HUES64 (cell line): Measurements from ENCODE around the gene CEMIP.

Experiments
- H3K27ac ChIP-seq: 2 replicates; pipeline ENCODE4 v1.7.0; 2013; ENCODE audit warnings: low read depth, low read length, inconsistent platforms
- H3K27me3 ChIP-seq: 2 replicates; pipeline ENCODE4 v1.6.1; 2013; ENCODE audit warnings: mild to moderate bottlenecking, low read length; ENCODE audit not compliant: insufficient read depth
- H3K36me3 ChIP-seq: 2 replicates; pipeline ENCODE4 v1.6.1; 2013; ENCODE audit warnings: mild to moderate bottlenecking, low read length; ENCODE audit not compliant: insufficient read depth
- H3K4me1 ChIP-seq: 2 replicates; pipeline ENCODE4 v1.6.1; 2013; ENCODE audit warnings: mild to moderate bottlenecking, low read length, moderate library complexity; ENCODE audit not compliant: insufficient read depth
- H3K4me3 ChIP-seq: 2 replicates; pipeline ENCODE4 v1.5.1; 2013; ENCODE audit warnings: mild to moderate bottlenecking, low read length, moderate library complexity
- H3K9ac ChIP-seq: 2 replicates; pipeline ENCODE4 v1.6.1; 2013; ENCODE audit warnings: mild to moderate bottlenecking, low read depth, low read length
- H3K9me3 ChIP-seq: 2 replicates; pipeline ENCODE4 v1.6.1; 2013; ENCODE audit warnings: low read depth, low read length; ENCODE audit not compliant: insufficient read depth
- WGBS: fragments of 150-250, 120-280 bp; methylation state at CpG from one replicate; pipeline ENCODE4 v1.1.7; 2013; ENCODE audit warnings: missing lambda C conversion rate; 5-methylcytosine and 5-hydroxymethylcytosine counted together

CEMIP gene

DNA sequence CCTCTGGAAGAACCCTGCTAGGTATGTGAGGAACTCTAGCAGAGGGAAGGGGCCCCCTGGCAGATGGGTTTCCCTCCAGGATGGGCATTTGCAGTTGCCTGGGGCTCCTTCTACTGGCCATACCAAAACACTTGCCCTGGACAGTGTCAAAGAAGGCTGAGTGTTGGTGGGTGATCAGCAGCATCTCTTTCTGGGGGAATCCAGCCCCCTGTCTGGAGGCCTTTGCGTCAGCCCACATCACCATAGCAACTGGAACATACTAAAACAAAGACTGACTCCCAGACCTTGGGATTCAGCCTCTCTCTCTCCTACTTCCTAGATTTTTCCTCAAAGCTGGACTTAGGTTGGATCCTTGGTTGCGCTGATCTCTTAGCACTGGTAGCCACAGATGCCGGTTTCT, 8.1 kb downstream of the CEMIP start:
- H3K27me3 ChIP-seq, result peaks cover 10% of the 10 kb centered on the region; the same call in 1 of the 2 replicates
- H3K4me1 ChIP-seq, result no peaks in the 10 kb centered on the region; the same call in 1 of the 2 replicates
- H3K4me3 ChIP-seq, result no peak overlapping the region
- no peak overlapping the region for H3K9ac ChIP-seq
- WGBS, result 95% methylated on average over 3 of the region's 3 CpGs
- H3K36me3 ChIP-seq, result no peaks in the 10 kb centered on the region
- no peak overlapping the region for H3K27ac ChIP-seq
- H3K9me3 ChIP-seq, result no peaks in the 10 kb centered on the region

DNA sequence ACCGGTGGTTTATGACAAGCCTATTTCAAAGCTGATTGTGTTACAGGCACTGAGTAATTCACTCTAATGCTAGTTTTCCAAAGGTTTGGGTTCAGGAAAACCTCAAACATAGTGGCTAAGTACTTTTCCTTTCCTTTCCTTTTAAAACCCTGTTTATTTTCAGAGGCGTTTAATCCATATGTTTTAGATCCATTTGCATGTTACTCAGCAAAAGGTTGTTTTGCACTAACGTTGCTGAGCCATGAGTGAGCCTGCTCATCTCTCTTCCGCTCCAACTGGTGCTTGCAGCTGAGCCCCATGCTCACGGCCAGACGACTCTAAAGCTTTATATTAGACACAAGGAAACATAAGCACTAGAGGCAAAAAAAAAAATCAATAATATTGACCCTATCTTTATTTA, 9.4 kb downstream of the CEMIP start:
- H3K9ac ChIP-seq, result no peak overlapping the region
- no peaks in the 10 kb centered on the region for H3K36me3 ChIP-seq
- no peak overlapping the region for H3K27ac ChIP-seq
- H3K4me3 ChIP-seq, result no peak overlapping the region
- H3K27me3 ChIP-seq, result no peaks in the 10 kb centered on the region
- H3K9me3 ChIP-seq, result no peaks in the 10 kb centered on the region
- 90% methylated on average over 6 of the region's 6 CpGs for WGBS
- H3K4me1 ChIP-seq, result no peaks in the 10 kb centered on the region; the same call in 1 of the 2 replicates

GRCh38 chr15:80789296-80789695, 10.1 kb downstream of the CEMIP start:
- Histone ChIP-seq H3K9ac (no peak overlapping the region), H3K27ac (no peak overlapping the region), H3K9me3 (no peaks in the 10 kb centered on the region), H3K4me3 (no peak overlapping the region), H3K4me1 (no peaks in the 10 kb centered on the region; the same call in 1 of the 2 replicates), H3K36me3 (no peaks in the 10 kb centered on the region), H3K27me3 (no peaks in the 10 kb centered on the region)
- 76% methylated on average over 3 of the region's 5 CpGs for WGBS

DNA sequence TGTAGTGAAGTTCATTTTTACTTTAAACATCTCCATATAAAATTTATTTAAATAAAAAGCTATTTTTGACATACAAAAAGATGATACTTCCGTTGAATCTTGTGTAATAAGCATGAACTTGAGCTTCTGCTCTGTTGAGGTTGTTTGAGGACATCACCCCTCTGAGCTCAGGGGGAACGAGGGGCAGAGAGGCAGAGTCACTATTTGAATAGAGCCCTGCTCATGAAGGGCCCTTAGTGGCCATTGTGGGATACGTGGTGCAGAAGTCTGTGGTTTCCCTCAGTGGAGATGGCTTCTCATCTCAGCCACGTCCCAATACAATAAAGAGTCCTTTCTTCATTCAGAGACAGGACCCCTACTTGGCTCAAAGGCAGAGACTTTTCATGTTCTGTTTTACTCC, 10.6 kb downstream of the CEMIP start:
- 92% methylated on average over 4 of the region's 4 CpGs for WGBS
- Histone ChIP-seq H3K9ac (no peak overlapping the region), H3K27me3 (no peaks in the 10 kb centered on the region), H3K27ac (no peak overlapping the region), H3K36me3 (no peaks in the 10 kb centered on the region), H3K4me1 (no peaks in the 10 kb centered on the region; the same call in 1 of the 2 replicates), H3K4me3 (no peak overlapping the region), H3K9me3 (no peaks in the 10 kb centered on the region)

GRCh38 chr15:80790236-80790635, 11.1 kb downstream of the CEMIP start:
- Histone ChIP-seq H3K4me1 (no peaks in the 10 kb centered on the region; the same call in 1 of the 2 replicates), H3K9ac (no peak overlapping the region), H3K27me3 (no peaks in the 10 kb centered on the region), H3K27ac (no peak overlapping the region), H3K36me3 (no peaks in the 10 kb centered on the region), H3K4me3 (no peak overlapping the region), H3K9me3 (no peaks in the 10 kb centered on the region)
- 96% methylated on average over 5 of the region's 5 CpGs for WGBS

- Histone ChIP-seq H3K9me3 (no peaks in the 10 kb centered on the region), H3K9ac (no peak overlapping the region), H3K36me3 (no peaks in the 10 kb centered on the region), H3K27me3 (no peaks in the 10 kb centered on the region), H3K27ac (no peak overlapping the region), H3K4me1 (no peaks in the 10 kb centered on the region; the same call in 1 of the 2 replicates), H3K4me3 (no peak overlapping the region)
- 94% methylated on average over 1 of the region's 1 CpG for WGBS
Measured at GRCh38 chr15:80791004-80791403, 11.8 kb downstream of the CEMIP start.

GRCh38 chr15:80796407-80796806, 17.2 kb downstream of the CEMIP start:
- no peak overlapping the region for H3K9ac ChIP-seq
- no peaks in the 10 kb centered on the region for H3K36me3 ChIP-seq
- H3K4me3 ChIP-seq, result no peak overlapping the region
- H3K27ac ChIP-seq, result no peak overlapping the region
- H3K9me3 ChIP-seq, result no peaks in the 10 kb centered on the region
- H3K4me1 ChIP-seq, result no peaks in the 10 kb centered on the region
- WGBS, result 76% methylated on average over 5 of the region's 5 CpGs
- H3K27me3 ChIP-seq, result no peaks in the 10 kb centered on the region

DNA sequence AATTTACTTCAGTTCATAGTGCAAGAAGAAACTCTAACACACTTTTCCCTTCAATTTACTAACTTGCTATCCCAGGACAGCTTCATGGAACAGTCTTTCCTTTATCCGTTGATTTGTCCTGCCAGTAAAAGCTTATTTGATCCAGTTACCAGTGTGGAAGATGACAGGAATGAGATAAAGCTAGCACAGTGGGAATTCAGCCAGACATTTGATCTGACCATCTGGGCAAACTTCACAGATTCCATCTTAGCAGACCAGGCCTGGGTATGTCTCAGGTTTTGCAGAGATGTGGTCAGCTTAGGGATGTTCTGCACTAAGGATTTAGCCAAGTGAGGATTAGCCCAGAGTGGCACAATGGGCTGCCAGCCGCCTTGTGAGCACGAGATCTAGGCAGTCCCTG, 19.7 kb downstream of the CEMIP start:
- H3K27ac ChIP-seq, result no peak overlapping the region
- no peak overlapping the region for H3K9ac ChIP-seq
- no peak overlapping the region for H3K4me3 ChIP-seq
- no peaks in the 10 kb centered on the region for H3K9me3 ChIP-seq
- H3K4me1 ChIP-seq, result no peaks in the 10 kb centered on the region
- WGBS, result 89% methylated on average over 3 of the region's 3 CpGs
- no peaks in the 10 kb centered on the region for H3K36me3 ChIP-seq
- H3K27me3 ChIP-seq, result no peaks in the 10 kb centered on the region

DNA sequence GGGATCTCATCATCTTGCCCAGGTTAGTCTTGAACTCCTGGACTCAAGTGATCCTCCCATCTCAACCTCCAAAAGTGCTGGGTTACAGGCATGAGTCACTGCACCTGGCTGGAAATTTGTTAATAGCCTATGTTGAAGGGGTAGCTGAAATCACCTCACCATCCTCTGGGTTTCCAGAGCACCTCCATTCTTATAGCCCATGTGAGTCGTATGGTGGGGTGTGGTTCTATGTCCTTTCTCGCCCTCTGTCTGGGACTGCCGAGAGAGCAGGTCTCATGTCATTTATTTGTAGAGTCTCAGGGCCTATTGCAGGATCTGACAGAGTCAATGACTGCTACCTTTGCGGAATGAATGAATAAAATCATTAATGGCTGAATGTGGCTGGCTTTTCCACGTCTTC, 20.9 kb downstream of the CEMIP start:
- H3K27ac ChIP-seq, result no peak overlapping the region
- peaks cover 8% of the 10 kb centered on the region; the same call in 1 of the 2 replicates for H3K4me1 ChIP-seq
- no peak overlapping the region for H3K4me3 ChIP-seq
- H3K36me3 ChIP-seq, result no peaks in the 10 kb centered on the region
- H3K9ac ChIP-seq, result no peak overlapping the region
- WGBS, result 75% methylated on average over 5 of the region's 5 CpGs
- H3K27me3 ChIP-seq, result 0 out of 2 replicates have a peak, but pooled peaks cover 6% of the 10 kb centered on the region
- no peaks in the 10 kb centered on the region for H3K9me3 ChIP-seq

- 0 out of 2 replicates have a peak, but pooled peaks cover 6% of the 10 kb centered on the region for H3K27me3 ChIP-seq
- no peaks in the 10 kb centered on the region for H3K36me3 ChIP-seq
- no peak overlapping the region for H3K4me3 ChIP-seq
- no peaks in the 10 kb centered on the region for H3K9me3 ChIP-seq
- no peak overlapping the region for H3K27ac ChIP-seq
- no peak overlapping the region for H3K9ac ChIP-seq
- 91% methylated on average over 10 of the region's 10 CpGs for WGBS
- peaks cover 15% of the 10 kb centered on the region; the same call in 1 of the 2 replicates for H3K4me1 ChIP-seq
Measured at GRCh38 chr15:80801891-80802680, 22.9 kb downstream of the CEMIP start.

DNA sequence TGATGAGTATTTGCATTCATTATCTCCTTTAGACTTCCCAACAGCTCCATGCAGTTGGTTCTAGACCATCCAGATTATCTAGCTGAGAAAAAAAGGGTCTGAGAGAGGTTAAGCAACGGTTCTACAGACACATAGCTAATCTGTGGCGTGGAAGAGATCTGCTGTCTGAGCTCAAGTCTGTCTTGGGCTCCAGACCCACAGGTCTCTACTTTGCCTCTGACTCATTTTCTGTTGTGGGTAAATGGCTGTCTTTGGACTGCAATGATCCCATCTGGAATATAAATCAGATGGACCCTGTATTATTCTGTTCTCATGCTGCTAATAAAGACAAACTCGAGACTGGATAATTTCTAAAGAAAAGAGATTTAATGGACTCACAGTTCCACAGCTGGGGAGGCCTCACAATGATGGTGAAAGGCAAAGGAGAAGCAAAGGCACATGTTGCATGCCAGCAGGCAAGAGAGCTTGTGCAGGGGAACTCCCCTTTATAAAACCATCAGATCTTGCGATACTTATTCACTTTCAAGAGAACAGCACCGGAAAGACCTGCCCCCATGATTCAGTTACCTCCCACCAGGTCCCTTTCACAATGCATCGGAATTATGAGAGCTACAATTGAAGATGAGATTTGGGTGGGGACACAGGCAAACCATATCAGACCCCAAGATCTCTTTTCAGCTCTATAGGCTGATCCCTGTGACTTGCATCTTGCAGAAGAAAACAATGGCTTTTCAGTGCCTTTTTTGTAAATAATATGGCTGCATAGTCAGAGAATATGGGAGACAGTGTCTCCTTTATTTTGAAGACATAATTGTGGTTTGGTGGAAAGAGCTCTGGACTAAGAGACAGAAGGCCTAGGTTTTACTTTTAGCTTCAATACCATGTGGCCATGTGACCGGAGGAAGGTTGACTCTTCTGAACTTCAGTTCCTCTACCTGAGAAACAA, 24.7 kb downstream of the CEMIP start:
- Histone ChIP-seq H3K27me3 (0 out of 2 replicates have a peak, but pooled peaks cover 6% of the 10 kb centered on the region), H3K9ac (no peak overlapping the region), H3K4me1 (peaks cover 15% of the 10 kb centered on the region; the same call in 1 of the 2 replicates), H3K27ac (no peak overlapping the region), H3K36me3 (no peaks in the 10 kb centered on the region), H3K9me3 (no peaks in the 10 kb centered on the region), H3K4me3 (no peak overlapping the region)
- WGBS, result 93% methylated on average over 7 of the region's 7 CpGs
